Measurements from ENCODE around the gene CD164L2.

DNA sequence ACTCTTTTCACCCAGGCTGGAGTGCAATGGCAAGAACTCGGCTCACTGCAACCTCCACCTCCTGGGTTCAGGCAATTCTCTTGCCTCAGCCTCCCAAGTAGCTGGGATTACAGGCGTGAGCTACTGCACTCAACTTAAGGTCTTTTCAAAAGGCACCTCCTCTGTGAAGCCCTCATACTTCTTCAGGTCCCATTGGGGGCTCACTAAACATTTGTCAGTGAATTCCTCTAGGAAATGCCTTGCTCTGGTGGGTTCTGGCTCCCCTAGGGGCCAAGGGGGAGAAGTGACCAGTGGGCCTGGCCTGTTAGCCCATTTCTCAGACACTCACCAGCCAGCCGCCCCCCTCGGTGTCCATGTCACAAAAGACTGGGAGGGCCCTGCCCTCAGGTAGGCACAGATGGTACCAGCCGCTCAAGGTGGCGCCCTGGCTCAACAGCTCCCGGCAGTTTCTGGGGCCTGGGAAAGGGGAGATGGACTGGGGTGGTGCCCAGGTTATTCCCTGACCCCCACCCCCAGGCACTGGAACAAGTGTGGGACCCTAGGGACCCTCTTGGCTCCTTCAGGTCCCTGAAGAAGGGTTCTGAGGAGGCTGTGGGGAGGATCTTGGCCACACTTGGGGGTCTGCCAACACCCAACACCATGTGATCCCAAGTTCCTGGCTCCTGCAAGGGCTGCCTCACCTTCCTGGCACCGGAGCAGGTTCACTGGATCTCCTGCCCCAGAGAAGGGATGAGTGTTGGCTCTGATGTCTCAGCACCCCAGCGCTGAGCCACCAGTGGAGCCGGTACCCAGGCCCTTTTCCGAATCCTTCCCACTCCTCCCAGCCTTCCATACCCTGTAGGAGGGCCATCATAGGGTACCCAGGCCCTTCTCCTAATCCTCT lies 10.1 kb downstream of the CD164L2 start:
- TF ChIP-seq, protein P1, sequence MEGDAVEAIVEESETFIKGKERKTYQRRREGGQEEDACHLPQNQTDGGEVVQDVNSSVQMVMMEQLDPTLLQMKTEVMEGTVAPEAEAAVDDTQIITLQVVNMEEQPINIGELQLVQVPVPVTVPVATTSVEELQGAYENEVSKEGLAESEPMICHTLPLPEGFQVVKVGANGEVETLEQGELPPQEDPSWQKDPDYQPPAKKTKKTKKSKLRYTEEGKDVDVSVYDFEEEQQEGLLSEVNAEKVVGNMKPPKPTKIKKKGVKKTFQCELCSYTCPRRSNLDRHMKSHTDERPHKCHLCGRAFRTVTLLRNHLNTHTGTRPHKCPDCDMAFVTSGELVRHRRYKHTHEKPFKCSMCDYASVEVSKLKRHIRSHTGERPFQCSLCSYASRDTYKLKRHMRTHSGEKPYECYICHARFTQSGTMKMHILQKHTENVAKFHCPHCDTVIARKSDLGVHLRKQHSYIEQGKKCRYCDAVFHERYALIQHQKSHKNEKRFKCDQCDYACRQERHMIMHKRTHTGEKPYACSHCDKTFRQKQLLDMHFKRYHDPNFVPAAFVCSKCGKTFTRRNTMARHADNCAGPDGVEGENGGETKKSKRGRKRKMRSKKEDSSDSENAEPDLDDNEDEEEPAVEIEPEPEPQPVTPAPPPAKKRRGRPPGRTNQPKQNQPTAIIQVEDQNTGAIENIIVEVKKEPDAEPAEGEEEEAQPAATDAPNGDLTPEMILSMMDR (IDR thresholded peaks at IDR 0.05), result no peak
- TF ChIP-seq POLR2A (IDR thresholded peaks at IDR 0.05) (no peak), POLR2AphosphoS5 (IDR thresholded peaks at IDR 0.05) (no peak)

Data from gastroesophageal sphincter (tissue), 3 donors.